Liver (tissue), 9 donors: Measurements from ENCODE around the gene NNT. TPM values are rescaled to one million over a fixed set of nuclear protein-coding genes. Genes with fewer than 3 reads are reported as not detected.

Experiments used
- DNase-seq: peaks from one replicate; pipeline ENCODE4 v3.0.0-alpha.2; 2017; ENCODE audit warnings: low spot score
- H3K27ac ChIP-seq, 2 donors: one replicate each; pipeline ENCODE4 v1.7.0; 2013; ENCODE audit warnings: inconsistent platforms in 2 of 2, low read length in 2 of 2, control low read depth in 1 of 2, low read depth in 1 of 2, mild to moderate bottlenecking in 1 of 2
- H3K27me3 ChIP-seq, 4 donors: one replicate each; pipeline versions ENCODE4 v1.6.1 to v1.7.0; 2013; ENCODE audit warnings: low read length in 3 of 4, inconsistent platforms in 1 of 4, mild to moderate bottlenecking in 1 of 4, moderate library complexity in 1 of 4; ENCODE audit not compliant: control insufficient read depth in 4 of 4, insufficient read depth in 4 of 4
- H3K36me3 ChIP-seq, 4 donors: one replicate each; pipeline versions ENCODE4 v1.6.1 to v1.7.0; 2013; ENCODE audit warnings: low read length in 3 of 4, mild to moderate bottlenecking in 3 of 4, low read depth in 1 of 4, moderate library complexity in 1 of 4; ENCODE audit not compliant: control insufficient read depth in 4 of 4, insufficient read depth in 3 of 4
- H3K4me1 ChIP-seq, 4 donors: one replicate each; pipeline versions ENCODE4 v1.6.1 to v1.7.0; 2013; ENCODE audit warnings: low read length in 3 of 4, mild to moderate bottlenecking in 3 of 4, moderate library complexity in 1 of 4; ENCODE audit not compliant: control insufficient read depth in 4 of 4, insufficient read depth in 4 of 4
- H3K4me3 ChIP-seq, 3 donors: one replicate each; pipeline versions ENCODE4 v1.6.1 to v1.7.0; 2013; ENCODE audit warnings: low read length in 3 of 3, control low read depth in 1 of 3, low read depth in 1 of 3, mild to moderate bottlenecking in 1 of 3
- H3K9ac ChIP-seq, 2 donors: one replicate each; pipeline ENCODE4 v1.7.0; 2013; ENCODE audit warnings: low read length in 2 of 2, mild to moderate bottlenecking in 2 of 2, moderate library complexity in 2 of 2, control low read depth in 1 of 2, low read depth in 1 of 2
- H3K9me3 ChIP-seq, 4 donors: one replicate each; pipeline versions ENCODE4 v1.6.1 to v1.7.0; 2013; ENCODE audit warnings: low read length in 3 of 4; ENCODE audit not compliant: control insufficient read depth in 4 of 4
- ATF3 ChIP-seq: IDR thresholded peaks from 2 replicates; pipeline ENCODE4 v1.6.1; 2016; ENCODE audit warnings: antibody characterized with exemption
- EGR1 ChIP-seq, 2 donors: IDR thresholded peaks; 2 replicates each; pipeline ENCODE4 v1.6.1; 2016 to 2018; ENCODE audit warnings: antibody characterized with exemption in 2 of 2, low read depth in 2 of 2
- FOXA1 ChIP-seq: IDR thresholded peaks from 2 replicates; pipeline ENCODE4 v1.6.1; 2016; ENCODE audit warnings: antibody characterized with exemption
- FOXA2 ChIP-seq: IDR thresholded peaks from 2 replicates; pipeline ENCODE4 v1.6.1; 2016; ENCODE audit warnings: antibody characterized with exemption
- GABPA ChIP-seq, 2 donors: IDR thresholded peaks in 1 of 2; conservative IDR thresholded peaks in 1 of 2; 2 replicates each; pipeline ENCODE4 v1.6.1; 2016; ENCODE audit warnings: antibody characterized with exemption in 2 of 2, mild to moderate bottlenecking in 1 of 2, moderate library complexity in 1 of 2
- HNF4A ChIP-seq, 2 donors: conservative IDR thresholded peaks; 2 replicates each; pipeline ENCODE4 v1.6.1; 2016; ENCODE audit warnings: antibody characterized with exemption in 2 of 2, mild to moderate bottlenecking in 2 of 2
- JUND ChIP-seq, 2 donors: IDR thresholded peaks; 2 replicates each; pipeline ENCODE4 v1.6.1; 2016; ENCODE audit warnings: antibody characterized with exemption in 2 of 2
- MAX ChIP-seq: IDR thresholded peaks from 2 replicates; pipeline ENCODE4 v1.6.1; 2016; ENCODE audit warnings: antibody characterized with exemption
- NR2F2 ChIP-seq: IDR thresholded peaks from 2 replicates; pipeline ENCODE4 v1.6.1; 2016; ENCODE audit warnings: antibody characterized with exemption
- RAD21 ChIP-seq, 2 donors: IDR thresholded peaks; 2 replicates each; pipeline ENCODE4 v1.6.1; 2016; ENCODE audit warnings: antibody characterized with exemption in 2 of 2, mild to moderate bottlenecking in 2 of 2
- REST ChIP-seq: IDR thresholded peaks from 2 replicates; pipeline ENCODE4 v1.6.1; 2016; ENCODE audit warnings: antibody characterized with exemption, mild to moderate bottlenecking
- RXRA ChIP-seq, 2 donors: IDR thresholded peaks; 2 replicates each; pipeline ENCODE4 v1.6.1; 2017 to 2018; ENCODE audit warnings: antibody characterized with exemption in 2 of 2, mild to moderate bottlenecking in 1 of 2
- SP1 ChIP-seq: IDR thresholded peaks from 2 replicates; pipeline ENCODE4 v1.6.1; 2018; ENCODE audit warnings: antibody characterized with exemption, mild to moderate bottlenecking
- TAF1 ChIP-seq: conservative IDR thresholded peaks from 2 replicates; pipeline ENCODE4 v1.6.1; 2016; ENCODE audit warnings: antibody characterized with exemption, mild to moderate bottlenecking
- YY1 ChIP-seq: IDR thresholded peaks from 2 replicates; pipeline ENCODE4 v1.6.1; 2016; ENCODE audit warnings: antibody characterized with exemption, mild to moderate bottlenecking
- ZBTB33 ChIP-seq: IDR thresholded peaks from 2 replicates; pipeline ENCODE4 v1.6.1; 2016; ENCODE audit warnings: antibody characterized with exemption
- WGBS: extraction: QIAGEN DNeasy Blood & Tissue Kit; methylation state at CpG from one replicate; pipeline ENCODE4 v1.1.7; 2013; 5-methylcytosine and 5-hydroxymethylcytosine counted together
- polyA plus RNA-seq, 2 donors: library from polyadenylated mRNA; stranded (reverse) in 1 of 2; unstranded in 1 of 2; fragments of 200-250 nt in 1 of 2; fragments of >200 nt in 1 of 2; fragmentation: Nextera tagmentation in 1 of 2; extraction: Ambion mirVana in 1 of 2; gene quantifications; one replicate each; pipeline versions ENCODE4 v1.2.1 to v1.2.3, GENCODE V29; 2013 to 2015
- total RNA-seq, 2 donors: library from RNA; depleted of rRNA; stranded (reverse); fragments of >200 nt; gene quantifications; one replicate each; pipeline ENCODE4 v1.2.3, GENCODE V29; 2014
- TF ChIP-seq, protein P1 (sequence below): fragments of 150-350 bp; IDR thresholded peaks from 2 replicates; pipeline ENCODE4 v1.5.1; 2017; ENCODE audit warnings: improper control_type of control experiment, low read depth, low read length; ENCODE audit not compliant: missing input control
- donor health status: healthy.
- donor health status: healthy.
- donor health status: healthy.
- donor health status: healthy.
- donor health status: healthy.

The NNT gene
- total and polyA plus RNA-seq, 4 donors: 45.4 to 154 (median 89.2) TPM

DNA sequence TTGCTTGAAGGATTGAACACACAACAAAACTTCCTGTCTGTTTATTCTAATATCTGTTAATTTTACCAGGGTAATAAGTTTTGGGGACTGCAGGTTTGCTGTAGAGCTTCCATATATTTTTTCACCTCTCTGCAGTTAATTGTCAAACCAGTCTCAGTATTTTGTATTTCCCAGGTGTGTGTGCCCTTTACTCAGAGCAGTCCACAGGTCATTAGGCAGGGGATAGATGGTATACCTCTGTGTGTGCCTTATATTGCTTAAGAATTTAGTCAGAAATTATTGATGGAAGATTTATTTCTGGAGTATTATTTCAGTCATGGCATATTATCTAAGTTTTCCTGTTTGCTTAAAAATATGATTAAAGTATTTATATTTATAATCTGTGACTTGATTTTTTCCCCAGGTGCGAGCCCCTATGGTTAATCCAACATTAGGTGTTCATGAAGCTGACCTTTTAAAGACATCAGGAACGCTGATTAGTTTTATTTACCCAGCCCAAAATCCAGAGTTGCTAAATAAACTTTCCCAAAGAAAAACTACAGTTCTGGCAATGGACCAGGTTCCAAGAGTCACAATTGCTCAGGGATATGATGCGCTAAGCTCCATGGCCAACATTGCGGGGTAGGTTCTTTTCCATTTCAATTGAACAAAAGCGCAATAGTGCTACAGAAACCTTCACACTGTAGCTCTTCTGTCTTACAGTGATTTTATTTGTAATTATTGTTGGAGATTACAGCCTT lies 12.6 kb downstream of the NNT start (continued):
- TF ChIP-seq ZBTB33 (peak; percentile 72), EGR1 (IDR thresholded peaks at IDR 0.05; ENCODE audit: low read depth in 2 of 2) (peak in 1 of 2 donors; percentile 49), TAF1 (no peak), SP1 (peak; percentile 85), RXRA (IDR thresholded peaks at IDR 0.05) (peak in 1 of 2 donors; percentile 81)

DNA sequence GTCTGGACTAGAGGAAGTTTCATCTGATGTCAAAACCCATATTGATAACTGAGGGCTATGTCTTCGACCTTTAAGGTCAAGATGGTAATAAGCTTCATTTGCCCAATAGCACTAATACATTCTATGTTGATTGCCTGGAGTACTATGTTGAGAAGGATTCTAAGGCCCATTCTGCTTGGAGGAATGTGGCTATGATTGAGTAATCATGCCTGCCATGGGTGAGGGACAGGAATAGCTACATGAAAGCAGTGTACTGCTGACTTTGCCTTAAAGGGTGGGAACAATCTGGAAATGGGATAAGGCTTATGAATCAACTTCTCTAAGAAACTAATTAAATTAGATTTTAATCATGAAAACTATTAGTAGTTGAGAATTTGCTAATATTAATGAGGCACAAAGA lies 13.6 kb downstream of the NNT start:
- peaks cover 2 to 16% (median 11%) of the 10 kb centered on the region in 4 donors for H3K36me3 ChIP-seq
- H3K27ac ChIP-seq: peak overlapping the region; percentile 71
- no peaks in the 10 kb centered on the region for H3K27me3 ChIP-seq
- TF ChIP-seq HNF4A (conservative IDR thresholded peaks at IDR 0.05) (peak; percentile 23 to 35), ATF3 (no peak), MAX (no peak), GABPA (IDR thresholded peaks at IDR 0.05 in 1 of 2, conservative IDR thresholded peaks at IDR 0.05 in 1 of 2) (no peak), RAD21 (IDR thresholded peaks at IDR 0.05) (peak in 1 of 2 donors; percentile 7), RXRA (IDR thresholded peaks at IDR 0.05) (peak in 1 of 2 donors; percentile 10), YY1 (peak; percentile 46)
- H3K4me1 ChIP-seq: peaks cover 13 to 50% (median 24%) of the 10 kb centered on the region in 4 donors
- WGBS: 92% methylated on average over 1 of the region's 1 CpG
- no peak overlapping the region for H3K4me3 ChIP-seq
- no peak for DNase-seq
- no peak overlapping the region for H3K9ac ChIP-seq
- H3K9me3 ChIP-seq: no peaks in the 10 kb centered on the region

DNA sequence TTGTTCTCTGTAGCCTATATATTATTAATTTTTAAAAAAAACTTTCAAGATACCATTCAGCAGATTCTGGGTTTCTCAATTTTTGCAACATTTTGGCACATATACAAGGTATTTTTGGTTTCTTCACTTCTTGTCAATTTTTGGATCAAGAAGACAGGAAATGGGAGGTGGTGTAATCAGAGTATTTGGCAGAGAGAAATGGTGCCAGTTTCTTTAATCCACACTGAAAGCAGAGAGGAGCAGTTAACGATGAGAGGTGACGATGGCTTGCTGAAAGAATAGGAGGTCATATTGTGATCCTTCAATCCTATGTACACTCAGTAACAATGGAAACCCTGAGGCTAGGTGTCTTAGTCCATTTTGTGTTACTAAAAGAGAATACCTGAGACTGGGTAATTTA lies 16.4 kb downstream of the NNT start:
- Histone ChIP-seq H3K9ac (no peak overlapping the region), H3K9me3 (no peaks in the 10 kb centered on the region), H3K4me1 (peaks cover 14 to 46% (median 28%) of the 10 kb centered on the region in 4 donors), H3K36me3 (peaks cover 0 to 5% (median 1%) of the 10 kb centered on the region in 4 donors), H3K4me3 (no peak overlapping the region), H3K27me3 (no peaks in the 10 kb centered on the region), H3K27ac (peak overlapping the region; percentile 90 to 95)
- DNase-seq: no peak
- WGBS: 33% methylated on average over 2 of the region's 2 CpGs
- TF ChIP-seq ATF3 (no peak), SP1 (no peak), EGR1 (IDR thresholded peaks at IDR 0.05; ENCODE audit: low read depth in 2 of 2) (no peak), HNF4A (conservative IDR thresholded peaks at IDR 0.05) (peak in 1 of 2 donors; percentile 50), GABPA (IDR thresholded peaks at IDR 0.05 in 1 of 2, conservative IDR thresholded peaks at IDR 0.05 in 1 of 2) (peak in 1 of 2 donors; percentile 39), YY1 (peak; percentile 84), FOXA2 (no peak), FOXA1 (no peak), REST (no peak), RXRA (IDR thresholded peaks at IDR 0.05) (peak; percentile 19 to 37), ZBTB33 (no peak), MAX (no peak), JUND (IDR thresholded peaks at IDR 0.05) (no peak), NR2F2 (no peak), TAF1 (no peak), RAD21 (IDR thresholded peaks at IDR 0.05) (no peak)
- TF ChIP-seq, protein P1, sequence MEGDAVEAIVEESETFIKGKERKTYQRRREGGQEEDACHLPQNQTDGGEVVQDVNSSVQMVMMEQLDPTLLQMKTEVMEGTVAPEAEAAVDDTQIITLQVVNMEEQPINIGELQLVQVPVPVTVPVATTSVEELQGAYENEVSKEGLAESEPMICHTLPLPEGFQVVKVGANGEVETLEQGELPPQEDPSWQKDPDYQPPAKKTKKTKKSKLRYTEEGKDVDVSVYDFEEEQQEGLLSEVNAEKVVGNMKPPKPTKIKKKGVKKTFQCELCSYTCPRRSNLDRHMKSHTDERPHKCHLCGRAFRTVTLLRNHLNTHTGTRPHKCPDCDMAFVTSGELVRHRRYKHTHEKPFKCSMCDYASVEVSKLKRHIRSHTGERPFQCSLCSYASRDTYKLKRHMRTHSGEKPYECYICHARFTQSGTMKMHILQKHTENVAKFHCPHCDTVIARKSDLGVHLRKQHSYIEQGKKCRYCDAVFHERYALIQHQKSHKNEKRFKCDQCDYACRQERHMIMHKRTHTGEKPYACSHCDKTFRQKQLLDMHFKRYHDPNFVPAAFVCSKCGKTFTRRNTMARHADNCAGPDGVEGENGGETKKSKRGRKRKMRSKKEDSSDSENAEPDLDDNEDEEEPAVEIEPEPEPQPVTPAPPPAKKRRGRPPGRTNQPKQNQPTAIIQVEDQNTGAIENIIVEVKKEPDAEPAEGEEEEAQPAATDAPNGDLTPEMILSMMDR: no peak
